KG1 (cell line): ENCODE measurements around the gene MSANTD3.
"Not testable (repeated sequence)": the region's sequence is repeated elsewhere in the genome, so short reads cannot be mapped to it uniquely, and the experiment has no call there.

ENCODE experiments used
- DNase-seq: peaks from one replicate; lab custom pipeline; 2025; lab: John Stamatoyannopoulos, UW

Gene MSANTD3

GRCh38 chr9:100426530-100427365, at the start of gene MSANTD3:
Gene MSANTD3 (plus strand): TSS chr9:100427143. CDS start chr9:100441939, 14,796 bp downstream.
- DNase-seq: peak; percentile 44

- DNase-seq: no peak
Measured at GRCh38 chr9:100379862-100380261, 47.1 kb upstream of the MSANTD3 start.

- not testable (repeated sequence) for DNase-seq
Measured at GRCh38 chr9:100392989-100393388, 34.0 kb upstream of the MSANTD3 start.

GRCh38 chr9:100394032-100394695, 32.8 kb upstream of the MSANTD3 start:
- DNase-seq: no peak

GRCh38 chr9:100394816-100395215, 32.1 kb upstream of the MSANTD3 start:
- no peak for DNase-seq

- no peak for DNase-seq
Measured at GRCh38 chr9:100396769-100397168, 30.2 kb upstream of the MSANTD3 start.

- DNase-seq: no peak
Measured at GRCh38 chr9:100397529-100398266, 29.2 kb upstream of the MSANTD3 start.

GRCh38 chr9:100401042-100401441, 25.9 kb upstream of the MSANTD3 start:
- DNase-seq: no peak

GRCh38 chr9:100406962-100407361, 20.0 kb upstream of the MSANTD3 start:
- no peak for DNase-seq

- no peak for DNase-seq
Measured at GRCh38 chr9:100408546-100409175, 18.3 kb upstream of the MSANTD3 start.

- DNase-seq: no peak
Measured at GRCh38 chr9:100409176-100409556, 17.8 kb upstream of the MSANTD3 start.

GRCh38 chr9:100411472-100412283, 15.3 kb upstream of the MSANTD3 start:
- no peak for DNase-seq

GRCh38 chr9:100413839-100414420, 13.0 kb upstream of the MSANTD3 start:
- no peak for DNase-seq

GRCh38 chr9:100417815-100418214, 9.1 kb upstream of the MSANTD3 start:
- DNase-seq: no peak

- no peak for DNase-seq
Measured at GRCh38 chr9:100419166-100419565, 7.8 kb upstream of the MSANTD3 start.

GRCh38 chr9:100421116-100421515, 5.8 kb upstream of the MSANTD3 start:
- DNase-seq: not testable (repeated sequence)

- DNase-seq: no peak
Measured at GRCh38 chr9:100425758-100426157, 1.2 kb upstream of the MSANTD3 start.

GRCh38 chr9:100426189-100426529, 784 bp upstream of the MSANTD3 start:
- no peak for DNase-seq

GRCh38 chr9:100427366-100428263, 672 bp downstream of the MSANTD3 start:
- no peak for DNase-seq
